WTC11 (cell line): ENCODE data around the gene APMAP. TPM values are rescaled to one million over a fixed set of nuclear protein-coding genes. Genes with fewer than 3 reads are reported as not detected.

Experiments used
- ATAC-seq: fragments of 200-7000 bp; cut with Tn5 transposase; 2 replicates; pipeline ENCODE4 v1.10.0; 2021; ENCODE audit warnings: mild to moderate bottlenecking, moderate library complexity
- CTCF ChIA-PET: fragments of 300-600 bp; sonication (Branson Sonifier 250); formaldehyde crosslinking; loops from one replicate; lab custom pipeline; 2021; ENCODE audit warnings: antibody characterized with exemption; lab: Charles Lee
- POLR2A ChIA-PET: fragments of 350-600 bp; sonication (Branson Sonifier 250); formaldehyde crosslinking; loops from one replicate; lab custom pipeline; 2021; ENCODE audit warnings: antibody characterized with exemption; lab: Charles Lee
- DNase-seq: peaks from one replicate; pipeline ENCODE4 v3.0.0; 2021; ENCODE audit warnings: low spot score
- H3K27ac Mint-ChIP-seq: 2 replicates; pipeline ENCODE4 v1.8.0; 2021; ENCODE audit warnings: mixed read lengths
- H3K27me3 Mint-ChIP-seq: 2 replicates; pipeline ENCODE4 v1.8.0; 2021; ENCODE audit warnings: low read depth, mild to moderate bottlenecking, moderate library complexity, mixed read lengths
- H3K36me3 Mint-ChIP-seq: 2 replicates; pipeline ENCODE4 v1.8.0; 2021; ENCODE audit warnings: mixed read lengths
- H3K4me1 Mint-ChIP-seq: 2 replicates; pipeline ENCODE4 v1.8.0; 2022; ENCODE audit warnings: mixed read lengths
- H3K4me3 Mint-ChIP-seq: 2 replicates; pipeline ENCODE4 v1.8.0; 2021; ENCODE audit warnings: mild to moderate bottlenecking, moderate library complexity, mixed read lengths
- H3K9me3 Mint-ChIP-seq: 2 replicates; pipeline ENCODE4 v1.8.0; 2021; ENCODE audit warnings: mixed read lengths
- CBFB ChIP-seq: sonication (generic); formaldehyde crosslinking; IDR thresholded peaks from 2 replicates; pipeline ENCODE4 v1.8.1; 2022; ENCODE audit warnings: mild to moderate bottlenecking, low read depth, missing genetic modification reagents
- CREB1 ChIP-seq: sonication (generic); formaldehyde crosslinking; IDR thresholded peaks from 2 replicates; pipeline ENCODE4 v1.8.0; 2023; ENCODE audit warnings: mild to moderate bottlenecking, missing genetic modification reagents
- ELF4 ChIP-seq: sonication (generic); formaldehyde crosslinking; IDR thresholded peaks from 2 replicates; pipeline ENCODE4 v1.8.1; 2022; ENCODE audit warnings: low read depth, mild to moderate bottlenecking, moderate library complexity, missing genetic modification reagents
- NR3C1 ChIP-seq: sonication (generic); formaldehyde crosslinking; conservative IDR thresholded peaks from 2 replicates; pipeline ENCODE4 v1.8.1; 2023; ENCODE audit warnings: low read depth, mild to moderate bottlenecking, missing genetic modification reagents
- TEAD4 ChIP-seq: sonication (generic); formaldehyde crosslinking; IDR thresholded peaks from 2 replicates; pipeline ENCODE4 v1.8.0; 2022; ENCODE audit warnings: mild to moderate bottlenecking, missing genetic modification reagents
- ZNF396 ChIP-seq: fragments of 250-450 bp; sonication (Bioruptor Pico); IDR thresholded peaks from 2 replicates; pipeline ENCODE4 v1.8.0; 2021; ENCODE audit warnings: mild to moderate bottlenecking, moderate library complexity, borderline replicate concordance
- ZNF671 ChIP-seq: fragments of 250-450 bp; sonication (Bioruptor Pico); IDR thresholded peaks from 2 replicates; pipeline ENCODE4 v1.8.0; 2021; ENCODE audit warnings: mild to moderate bottlenecking
- total RNA-seq: library from RNA; stranded (reverse); gene quantifications from 3 replicates; pipeline ENCODE4 v1.2.3, GENCODE V29; 2021
- TF ChIP-seq, protein P1 (sequence below): fragments of 250-450 bp; sonication (Bioruptor Pico); IDR thresholded peaks from 2 replicates; pipeline ENCODE4 v2.1.2; 2022; ENCODE audit warnings: mild to moderate bottlenecking, moderate library complexity
- TF ChIP-seq, protein P2 (sequence below): fragments of 250-450 bp; sonication (Bioruptor Pico); IDR thresholded peaks from 2 replicates; pipeline ENCODE4 v1.9.0; 2021; ENCODE audit warnings: moderate library complexity, mild to moderate bottlenecking, inconsistent platforms, borderline replicate concordance
- TF ChIP-seq, protein P3 (sequence below): sonication (generic); formaldehyde crosslinking; IDR thresholded peaks from 2 replicates; pipeline ENCODE4 v1.8.0; 2023; ENCODE audit warnings: missing genetic modification reagents
- TF ChIP-seq, protein P4 (sequence below): sonication (generic); formaldehyde crosslinking; IDR thresholded peaks from 2 replicates; pipeline ENCODE4 v1.8.1; 2022; ENCODE audit warnings: mild to moderate bottlenecking, missing genetic modification reagents, moderate library complexity, borderline replicate concordance
- TF ChIP-seq, protein P5 (sequence below): sonication (generic); formaldehyde crosslinking; IDR thresholded peaks from 2 replicates; pipeline ENCODE4 v1.8.1; 2022; ENCODE audit warnings: low read depth, missing genetic modification reagents, borderline replicate concordance

APMAP gene
- total RNA-seq, 1 experiment from 2014 or later: 55.3 TPM

DNA sequence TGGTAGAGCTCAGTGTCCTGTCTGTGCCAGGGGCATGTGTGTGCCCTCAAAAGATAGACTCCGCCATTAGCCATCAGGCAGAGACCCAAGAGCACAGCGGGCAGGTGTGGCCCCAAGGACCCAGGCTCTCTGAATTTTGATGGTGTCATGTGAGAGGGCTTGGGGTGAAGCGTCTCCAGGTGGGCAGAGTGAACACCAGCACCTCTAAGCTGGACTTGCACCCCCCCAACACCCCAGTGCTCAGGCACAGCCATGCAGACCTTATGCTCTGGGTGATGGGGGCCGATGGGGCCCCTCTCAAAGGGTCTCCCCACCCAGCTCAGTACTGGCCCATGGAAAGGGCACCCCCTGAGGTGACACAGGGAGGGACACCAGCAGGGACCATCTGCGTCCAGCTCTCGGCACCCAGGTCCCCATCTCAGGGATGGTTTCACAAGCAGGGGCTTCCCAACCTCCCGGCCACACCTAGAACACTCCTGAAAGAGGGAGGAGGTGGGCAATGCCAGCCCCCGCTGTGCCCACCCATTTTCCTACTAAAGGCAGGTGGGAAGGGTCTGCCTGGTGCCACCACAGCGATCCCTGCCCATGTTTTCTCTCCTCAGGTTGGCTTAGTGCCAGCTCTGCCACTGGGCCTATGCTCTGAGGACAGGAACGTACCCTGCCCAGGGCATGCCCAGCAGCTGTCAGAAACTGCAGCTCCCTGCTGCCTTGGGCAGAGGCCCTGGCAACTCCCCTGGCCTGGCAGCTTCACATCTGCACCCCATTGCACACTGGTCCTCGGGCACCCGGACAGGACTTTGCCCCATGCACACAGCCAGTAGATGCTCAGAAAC lies 40.0 kb downstream of the APMAP start (continued):
- TF ChIP-seq, protein P1, sequence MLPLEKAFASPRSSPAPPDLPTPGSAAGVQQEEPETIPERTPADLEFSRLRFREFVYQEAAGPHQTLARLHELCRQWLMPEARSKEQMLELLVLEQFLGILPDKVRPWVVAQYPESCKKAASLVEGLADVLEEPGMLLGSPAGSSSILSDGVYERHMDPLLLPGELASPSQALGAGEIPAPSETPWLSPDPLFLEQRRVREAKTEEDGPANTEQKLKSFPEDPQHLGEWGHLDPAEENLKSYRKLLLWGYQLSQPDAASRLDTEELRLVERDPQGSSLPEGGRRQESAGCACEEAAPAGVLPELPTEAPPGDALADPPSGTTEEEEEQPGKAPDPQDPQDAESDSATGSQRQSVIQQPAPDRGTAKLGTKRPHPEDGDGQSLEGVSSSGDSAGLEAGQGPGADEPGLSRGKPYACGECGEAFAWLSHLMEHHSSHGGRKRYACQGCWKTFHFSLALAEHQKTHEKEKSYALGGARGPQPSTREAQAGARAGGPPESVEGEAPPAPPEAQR: no peak
- TF ChIP-seq CBFB (CRISPR knock-in tag) (no peak), ZNF671 (CRISPR knock-in tag) (no peak)

DNA sequence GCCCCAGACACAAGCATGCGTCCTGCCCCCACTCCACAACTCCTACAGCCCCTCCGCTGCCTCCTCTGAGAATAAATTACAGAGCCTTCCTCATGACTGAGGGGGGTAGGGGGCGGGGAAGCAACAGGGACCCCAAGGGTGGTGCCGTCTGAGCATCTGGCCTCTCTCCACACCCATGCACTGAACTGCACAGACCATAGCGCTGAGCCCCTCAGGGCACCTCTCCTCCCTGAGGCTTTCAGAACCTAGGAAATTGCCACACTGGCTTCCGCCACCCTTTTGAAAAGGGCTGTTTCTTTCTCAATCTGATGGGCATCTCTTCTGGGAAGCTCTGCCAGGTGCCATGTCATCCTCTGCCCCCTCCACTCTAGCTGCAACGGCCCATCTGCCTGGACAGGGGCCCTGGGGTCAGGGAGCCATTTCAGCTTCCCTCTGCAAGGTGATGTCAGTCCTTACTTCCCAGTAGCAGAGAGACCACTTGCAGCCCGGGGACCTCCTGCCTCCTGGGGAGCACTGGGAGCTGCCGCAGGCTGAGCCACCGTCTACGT lies 40.9 kb downstream of the APMAP start:
- POLR2A ChIA-PET: no interaction called here
- H3K27me3 Mint-ChIP-seq: peaks cover 9% of the 10 kb centered on the region; the same call in 1 of the 2 replicates
- ATAC-seq (no peak), DNase-seq (no peak)
- no peak for TF ChIP-seq TEAD4 (CRISPR knock-in tag)
- TF ChIP-seq, protein P2, sequence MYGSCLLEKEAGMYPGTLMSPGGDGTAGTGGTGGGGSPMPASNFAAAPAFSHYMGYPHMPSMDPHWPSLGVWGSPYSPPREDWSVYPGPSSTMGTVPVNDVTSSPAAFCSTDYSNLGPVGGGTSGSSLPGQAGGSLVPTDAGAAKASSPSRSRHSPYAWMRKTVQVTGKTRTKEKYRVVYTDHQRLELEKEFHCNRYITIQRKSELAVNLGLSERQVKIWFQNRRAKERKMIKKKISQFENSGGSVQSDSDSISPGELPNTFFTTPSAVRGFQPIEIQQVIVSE (CRISPR knock-in tag): no peak
- TF ChIP-seq, protein P3, sequence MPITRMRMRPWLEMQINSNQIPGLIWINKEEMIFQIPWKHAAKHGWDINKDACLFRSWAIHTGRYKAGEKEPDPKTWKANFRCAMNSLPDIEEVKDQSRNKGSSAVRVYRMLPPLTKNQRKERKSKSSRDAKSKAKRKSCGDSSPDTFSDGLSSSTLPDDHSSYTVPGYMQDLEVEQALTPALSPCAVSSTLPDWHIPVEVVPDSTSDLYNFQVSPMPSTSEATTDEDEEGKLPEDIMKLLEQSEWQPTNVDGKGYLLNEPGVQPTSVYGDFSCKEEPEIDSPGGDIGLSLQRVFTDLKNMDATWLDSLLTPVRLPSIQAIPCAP (CRISPR knock-in tag): no peak
- TF ChIP-seq CBFB (CRISPR knock-in tag): no peak
- no peak for TF ChIP-seq ZNF396
- H3K4me1 Mint-ChIP-seq: peaks cover 14% of the 10 kb centered on the region
- H3K36me3 Mint-ChIP-seq: no peaks in the 10 kb centered on the region
- H3K9me3 Mint-ChIP-seq: peaks cover 21% of the 10 kb centered on the region
- H3K27ac Mint-ChIP-seq: no peak overlapping the region
- CTCF ChIA-PET: interaction anchor here (0.8 to 1.5 kb wide), 2 partner anchors 11 to 21 kb away, joined by 3 to 4 read pairs; no protein-coding TSS in a partner anchor
- no peak overlapping the region for H3K4me3 Mint-ChIP-seq

DNA sequence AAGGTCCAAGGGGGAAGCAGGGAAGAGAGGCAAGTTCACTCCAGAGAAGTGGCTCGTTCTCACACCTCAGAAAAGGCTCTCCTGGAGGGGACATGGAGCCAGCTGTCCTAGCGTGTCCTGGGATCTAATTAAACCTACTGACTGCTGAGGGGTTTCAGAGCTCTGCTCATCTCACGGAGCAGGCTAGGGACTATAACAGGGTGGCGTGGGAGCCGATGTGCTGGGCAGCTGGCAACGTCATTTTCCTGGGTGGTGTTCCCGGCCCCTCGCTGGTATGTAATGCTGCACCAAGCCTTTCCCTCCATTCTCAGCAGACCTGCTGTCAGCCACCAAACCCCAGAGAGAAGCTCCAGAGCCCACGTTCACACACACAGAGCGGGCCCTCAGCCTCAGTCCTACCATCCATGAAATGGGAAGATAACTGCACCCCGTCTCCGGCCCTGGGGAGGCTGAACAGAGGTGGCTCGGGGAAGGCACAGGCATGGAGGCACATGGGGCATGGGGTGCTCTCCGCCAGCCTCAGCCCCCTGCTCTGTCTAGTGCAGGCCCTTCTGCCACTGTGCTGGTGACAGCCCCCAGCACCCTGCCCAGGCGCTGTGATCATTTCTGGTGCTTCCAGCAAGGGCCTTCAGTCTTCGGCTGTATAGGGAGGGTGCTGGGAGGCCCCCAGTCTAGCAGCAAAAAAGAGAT lies 41.6 kb downstream of the APMAP start:
- CTCF ChIA-PET: interaction anchor here (0.8 kb wide), 1 partner anchor 20 kb away, joined by 4 read pairs; no protein-coding TSS in a partner anchor
- no peak for TF ChIP-seq CREB1 (CRISPR knock-in tag)
- no peak for TF ChIP-seq NR3C1 (CRISPR knock-in tag)
- TF ChIP-seq, protein P3 (CRISPR knock-in tag): no peak
- H3K27me3 Mint-ChIP-seq: peaks cover 9% of the 10 kb centered on the region; the same call in 1 of the 2 replicates
- no peaks in the 10 kb centered on the region for H3K36me3 Mint-ChIP-seq
- no peak for DNase-seq
- peaks cover 27% of the 10 kb centered on the region for H3K9me3 Mint-ChIP-seq
- H3K4me1 Mint-ChIP-seq: peaks cover 14% of the 10 kb centered on the region
- POLR2A ChIA-PET: no interaction called here
- no peak overlapping the region for H3K4me3 Mint-ChIP-seq
- no peak overlapping the region for H3K27ac Mint-ChIP-seq
- no peak for ATAC-seq

DNA sequence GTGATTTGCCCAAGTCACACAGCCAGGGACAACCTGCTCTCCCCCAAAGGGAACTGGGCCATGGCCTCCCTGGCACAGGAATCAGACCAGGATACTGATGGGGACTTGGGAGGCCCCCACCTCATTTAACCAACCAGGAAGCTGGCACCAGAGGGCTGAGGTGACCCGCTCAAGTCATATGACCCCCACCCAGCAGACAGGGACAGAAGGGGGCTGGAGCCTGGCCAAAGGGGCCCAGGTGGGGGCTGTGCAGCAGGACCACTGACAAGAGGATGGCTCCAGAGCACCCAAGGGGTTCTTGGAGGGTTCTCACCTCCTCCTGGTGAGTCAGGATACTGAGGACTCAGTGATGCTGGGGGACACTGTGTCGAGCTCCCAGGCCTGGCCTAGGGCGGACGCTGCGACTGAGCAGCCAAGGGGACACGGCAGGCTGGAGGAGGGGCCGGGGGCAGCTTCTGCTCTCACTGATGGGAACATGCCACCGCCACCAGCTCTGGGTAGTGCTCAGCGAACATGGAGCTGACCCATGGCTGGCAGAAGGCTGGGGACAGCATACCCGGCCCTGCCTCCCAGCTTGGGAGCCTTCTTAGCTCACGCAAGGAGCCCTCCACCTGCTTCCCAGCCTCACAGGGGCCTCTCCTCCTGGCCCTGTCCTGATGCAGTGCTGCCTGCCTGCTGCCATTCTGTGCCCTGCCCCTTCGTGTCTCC lies 42.3 kb downstream of the APMAP start:
- Mint-ChIP-seq H3K36me3 (peaks cover 3% of the 10 kb centered on the region; the same call in 1 of the 2 replicates), H3K9me3 (peaks cover 34% of the 10 kb centered on the region), H3K4me3 (no peak overlapping the region), H3K27me3 (peaks cover 15% of the 10 kb centered on the region), H3K4me1 (peaks cover 14% of the 10 kb centered on the region), H3K27ac (no peak overlapping the region)
- DNase-seq (no peak), ATAC-seq (no peak)
- ChIA-PET POLR2A (no interaction called here), CTCF (interaction anchor here (0.8 kb wide), 1 partner anchor 20 kb away, joined by 4 read pairs; no protein-coding TSS in a partner anchor)
- TF ChIP-seq, protein P1: no peak
- TF ChIP-seq, protein P4, sequence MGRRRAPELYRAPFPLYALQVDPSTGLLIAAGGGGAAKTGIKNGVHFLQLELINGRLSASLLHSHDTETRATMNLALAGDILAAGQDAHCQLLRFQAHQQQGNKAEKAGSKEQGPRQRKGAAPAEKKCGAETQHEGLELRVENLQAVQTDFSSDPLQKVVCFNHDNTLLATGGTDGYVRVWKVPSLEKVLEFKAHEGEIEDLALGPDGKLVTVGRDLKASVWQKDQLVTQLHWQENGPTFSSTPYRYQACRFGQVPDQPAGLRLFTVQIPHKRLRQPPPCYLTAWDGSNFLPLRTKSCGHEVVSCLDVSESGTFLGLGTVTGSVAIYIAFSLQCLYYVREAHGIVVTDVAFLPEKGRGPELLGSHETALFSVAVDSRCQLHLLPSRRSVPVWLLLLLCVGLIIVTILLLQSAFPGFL (CRISPR knock-in tag): no peak
- TF ChIP-seq ELF4 (CRISPR knock-in tag): no peak
- TF ChIP-seq, protein P5, sequence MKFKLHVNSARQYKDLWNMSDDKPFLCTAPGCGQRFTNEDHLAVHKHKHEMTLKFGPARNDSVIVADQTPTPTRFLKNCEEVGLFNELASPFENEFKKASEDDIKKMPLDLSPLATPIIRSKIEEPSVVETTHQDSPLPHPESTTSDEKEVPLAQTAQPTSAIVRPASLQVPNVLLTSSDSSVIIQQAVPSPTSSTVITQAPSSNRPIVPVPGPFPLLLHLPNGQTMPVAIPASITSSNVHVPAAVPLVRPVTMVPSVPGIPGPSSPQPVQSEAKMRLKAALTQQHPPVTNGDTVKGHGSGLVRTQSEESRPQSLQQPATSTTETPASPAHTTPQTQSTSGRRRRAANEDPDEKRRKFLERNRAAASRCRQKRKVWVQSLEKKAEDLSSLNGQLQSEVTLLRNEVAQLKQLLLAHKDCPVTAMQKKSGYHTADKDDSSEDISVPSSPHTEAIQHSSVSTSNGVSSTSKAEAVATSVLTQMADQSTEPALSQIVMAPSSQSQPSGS (CRISPR knock-in tag): no peak
- TF ChIP-seq, protein P3 (CRISPR knock-in tag): no peak
